Caco-2 (cell line): ENCODE data around the gene RNF111. TPM values are rescaled to one million over a fixed set of nuclear protein-coding genes. Genes with fewer than 3 reads are reported as not detected.
"Not testable (repeated sequence)": the region's sequence is repeated elsewhere in the genome, so short reads cannot be mapped to it uniquely, and the experiment has no call there.

Source experiments
- BruUV-seq: library from RNA; stranded (reverse); fragments of 400-500 nt; replicated peaks from 2 replicates; lab custom pipeline; 2021; lab: Mats Ljungman, UMichigan
- CTCF ChIA-PET: fragments of 300-600 bp; sonication (Branson Sonifier 250); formaldehyde crosslinking; loops from one replicate; lab custom pipeline; 2022; ENCODE audit warnings: antibody characterized with exemption; lab: Charles Lee
- POLR2A ChIA-PET: fragments of 300-600 bp; sonication (Branson Sonifier 250); formaldehyde crosslinking; loops from one replicate; lab custom pipeline; 2022; ENCODE audit warnings: antibody characterized with exemption; lab: Charles Lee
- DNase-seq, 2 experiments: peaks; one replicate each; pipeline versions ENCODE4 v3.0.0 to v3.0.0-alpha.2; 2020 to 2022
- H3K27me3 ChIP-seq: replicated peaks from 2 replicates; pipeline ENCODE4 v1.6.0; 2011; ENCODE audit warnings: low read length; ENCODE audit not compliant: control insufficient read depth, insufficient read depth
- H3K36me3 ChIP-seq: 2 replicates; pipeline ENCODE4 v1.5.1; 2011; ENCODE audit warnings: low read length; ENCODE audit not compliant: control insufficient read depth, insufficient read depth
- H3K4me1 ChIP-seq: fragments of 250-450 bp; sonication (Bioruptor Pico); 2 replicates; pipeline ENCODE4 v1.5.1; 2020; ENCODE audit warnings: mild to moderate bottlenecking
- H3K4me3 ChIP-seq: 2 replicates; pipeline ENCODE4 v1.5.1; 2011; ENCODE audit warnings: low read depth, mild to moderate bottlenecking, control low read depth, low read length
- H3K9me3 ChIP-seq: fragments of 250-450 bp; sonication (Bioruptor Pico); 2 replicates; pipeline ENCODE4 v1.5.1; 2020; ENCODE audit warnings: mild to moderate bottlenecking, moderate library complexity
- H3K27ac Mint-ChIP-seq: one replicate; pipeline ENCODE4 v1.8.0; 2022; ENCODE audit warnings: mixed read lengths; ENCODE audit not compliant: unreplicated experiment
- H3K27me3 Mint-ChIP-seq: one replicate; pipeline ENCODE4 v1.8.0; 2022; ENCODE audit warnings: mixed read lengths; ENCODE audit not compliant: insufficient read depth, unreplicated experiment
- H3K36me3 Mint-ChIP-seq: one replicate; pipeline ENCODE4 v1.8.0; 2022; ENCODE audit warnings: mild to moderate bottlenecking, mixed read lengths; ENCODE audit not compliant: insufficient read depth, unreplicated experiment
- H3K4me1 Mint-ChIP-seq: one replicate; pipeline ENCODE4 v1.8.0; 2022; ENCODE audit warnings: low read depth, mixed read lengths; ENCODE audit not compliant: unreplicated experiment
- H3K4me3 Mint-ChIP-seq: one replicate; pipeline ENCODE4 v1.8.0; 2022; ENCODE audit warnings: mild to moderate bottlenecking, moderate library complexity, mixed read lengths; ENCODE audit not compliant: unreplicated experiment
- H3K9me3 Mint-ChIP-seq: one replicate; pipeline ENCODE4 v1.8.0; 2022; ENCODE audit warnings: mixed read lengths; ENCODE audit not compliant: unreplicated experiment
- CTCF ChIP-seq, 2 experiments: fragments of 200-600 bp in 1 of 2; IDR thresholded peaks; 1 replicate in 1 of 2; 2 replicates in 1 of 2; pipeline versions ENCODE4 v1.5.1 to v1.8.0; 2011 to 2022; ENCODE audit warnings: antibody characterized with exemption in 1 of 2, control low read depth in 1 of 2, inconsistent platforms in 1 of 2, low read depth in 1 of 2, low read length in 1 of 2, mild to moderate bottlenecking in 1 of 2, moderate library complexity in 1 of 2; ENCODE audit not compliant: insufficient read depth in 1 of 2, severe bottlenecking in 1 of 2, unreplicated experiment in 1 of 2
- intact Hi-C: fragments of 100-400 bp; cut with micrococcal nuclease; formaldehyde crosslinking; loops from one replicate; pipeline ENCODE4 v1.10.0; 2022; ENCODE audit not compliant: unreplicated experiment
- total RNA-seq: library from RNA; stranded (reverse); gene quantifications from 2 replicates; pipeline ENCODE4 v1.2.3, GENCODE V29; 2022

RNF111 gene
- total RNA-seq, 1 experiment from 2014 or later = 26.1 TPM

GRCh38 chr15:59119625-59120024 is 132.2 kb downstream of the RNF111 start:
- Mint-ChIP-seq H3K36me3 (peaks cover 97% of the 10 kb centered on the region), H3K9me3 (no peaks in the 10 kb centered on the region), H3K4me3 (no peak overlapping the region), H3K27ac (no peak overlapping the region), H3K4me1 (peaks cover 9% of the 10 kb centered on the region), H3K27me3 (no peaks in the 10 kb centered on the region)
- Histone ChIP-seq H3K27me3 (no peaks in the 10 kb centered on the region), H3K36me3 (no peaks in the 10 kb centered on the region; the same call in 1 of the 2 replicates), H3K9me3 (no peaks in the 10 kb centered on the region), H3K4me1 (no peaks in the 10 kb centered on the region), H3K4me3 (no peak overlapping the region)
- ChIA-PET CTCF (no interaction called here), POLR2A (no interaction called here)
- no peak for TF ChIP-seq CTCF (IDR thresholded peaks at IDR 0.05; ENCODE audit: insufficient read depth in 1 of 2, low read depth in 1 of 2, low read length in 1 of 2, severe bottlenecking in 1 of 2, unreplicated experiment in 1 of 2)
- BruUV-seq = no TSS peak
- DNase-seq = no peak
- intact Hi-C loops = no loop called here

GRCh38 chr15:59120937-59121336 is 133.5 kb downstream of the RNF111 start:
- no peak overlapping the region for H3K4me3 Mint-ChIP-seq
- no peaks in the 10 kb centered on the region for H3K9me3 Mint-ChIP-seq
- POLR2A ChIA-PET = no interaction called here
- DNase-seq = no peak
- CTCF ChIA-PET = no interaction called here
- Histone ChIP-seq H3K9me3 (no peaks in the 10 kb centered on the region), H3K36me3 (no peaks in the 10 kb centered on the region; the same call in 1 of the 2 replicates), H3K4me3 (no peak overlapping the region), H3K4me1 (no peaks in the 10 kb centered on the region), H3K27me3 (no peaks in the 10 kb centered on the region)
- H3K36me3 Mint-ChIP-seq = peaks cover 97% of the 10 kb centered on the region
- H3K27ac Mint-ChIP-seq = no peak overlapping the region
- H3K27me3 Mint-ChIP-seq = no peaks in the 10 kb centered on the region
- H3K4me1 Mint-ChIP-seq = no peaks in the 10 kb centered on the region
- intact Hi-C loops = no loop called here
- TF ChIP-seq CTCF (IDR thresholded peaks at IDR 0.05; ENCODE audit: insufficient read depth in 1 of 2, low read depth in 1 of 2, low read length in 1 of 2, severe bottlenecking in 1 of 2, unreplicated experiment in 1 of 2) = no peak
- BruUV-seq = no TSS peak

GRCh38 chr15:59124261-59124660 is 136.8 kb downstream of the RNF111 start:
- CTCF ChIA-PET = interaction anchor here (1.7 kb wide), 1 partner anchor 405 kb away, joined by 5 read pairs; no protein-coding TSS in a partner anchor
- H3K36me3 Mint-ChIP-seq = peaks cover 98% of the 10 kb centered on the region

GRCh38 chr15:59125683-59126082 is 138.2 kb downstream of the RNF111 start:
- H3K4me1 ChIP-seq, DNase-seq, BruUV-seq, intact Hi-C loops, H3K4me3 ChIP-seq, H3K27ac Mint-ChIP-seq, H3K4me3 Mint-ChIP-seq, POLR2A ChIA-PET, CTCF ChIA-PET, H3K27me3 Mint-ChIP-seq, H3K36me3 ChIP-seq, H3K4me1 Mint-ChIP-seq, H3K27me3 ChIP-seq: not testable (repeated sequence)
- peaks cover 11% of the 10 kb centered on the region; the same call in 1 of the 2 replicates for H3K9me3 ChIP-seq
- peaks cover 99% of the 10 kb centered on the region for H3K36me3 Mint-ChIP-seq
- H3K9me3 Mint-ChIP-seq = peaks cover 28% of the 10 kb centered on the region

More at GRCh38 chr15:59124261-59124660, 136.8 kb downstream of the RNF111 start:
- no peak overlapping the region for H3K27ac Mint-ChIP-seq
- no peak overlapping the region for H3K4me3 ChIP-seq
- H3K36me3 ChIP-seq = no peaks in the 10 kb centered on the region
- no peaks in the 10 kb centered on the region for H3K4me1 Mint-ChIP-seq
- no peaks in the 10 kb centered on the region for H3K27me3 Mint-ChIP-seq
- DNase-seq = no peak
- TF ChIP-seq CTCF (IDR thresholded peaks at IDR 0.05; ENCODE audit: insufficient read depth in 1 of 2, low read depth in 1 of 2, low read length in 1 of 2, severe bottlenecking in 1 of 2, unreplicated experiment in 1 of 2) = no peak
- no peaks in the 10 kb centered on the region for H3K27me3 ChIP-seq
- peaks cover 14% of the 10 kb centered on the region for H3K9me3 Mint-ChIP-seq
- intact Hi-C loops = no loop called here
- BruUV-seq = no TSS peak
- POLR2A ChIA-PET = no interaction called here
- H3K4me3 Mint-ChIP-seq = no peak overlapping the region
- 0 out of 2 replicates have a peak, but pooled peaks cover 6% of the 10 kb centered on the region for H3K9me3 ChIP-seq
- no peaks in the 10 kb centered on the region for H3K4me1 ChIP-seq

- CTCF ChIA-PET, H3K4me1 ChIP-seq, H3K4me3 ChIP-seq, H3K27me3 ChIP-seq, H3K36me3 ChIP-seq, POLR2A ChIA-PET, H3K4me1 Mint-ChIP-seq, DNase-seq, intact Hi-C loops, H3K4me3 Mint-ChIP-seq, H3K27me3 Mint-ChIP-seq, BruUV-seq: not testable (repeated sequence)
- Mint-ChIP-seq H3K27ac (peak overlapping the region; percentile 50), H3K36me3 (peaks cover 100% of the 10 kb centered on the region), H3K9me3 (peaks cover 28% of the 10 kb centered on the region)
- peaks cover 11% of the 10 kb centered on the region; the same call in 1 of the 2 replicates for H3K9me3 ChIP-seq
Observed at GRCh38 chr15:59127255-59127654, 139.8 kb downstream of the RNF111 start.
